HG02973 (cell line): ENCODE results near the gene KIAA1614.

Experiments used
- ATAC-seq: cut with Tn5 transposase; IDR thresholded peaks from one replicate; pipeline ENCODE4 v1.9.1; 2021; ENCODE audit warnings: moderate library complexity; ENCODE audit not compliant: unreplicated experiment

KIAA1614 gene

GRCh38 chr1:180912801-180913565 is at the start of gene KIAA1614:
TSS of gene KIAA1614 (plus strand) at chr1:180912897. CDS start at chr1:180913244, 347 bp downstream.
- no peak for ATAC-seq

- ATAC-seq, result no peak
Measured at GRCh38 chr1:180863158-180863775, 49.4 kb upstream of the KIAA1614 start.

- ATAC-seq, result peak; percentile 53
Measured at GRCh38 chr1:180881806-180882509, 30.7 kb upstream of the KIAA1614 start.

- no peak for ATAC-seq
Measured at GRCh38 chr1:180884588-180885300, 28.0 kb upstream of the KIAA1614 start.

GRCh38 chr1:180886338-180886737 is 26.4 kb upstream of the KIAA1614 start:
- ATAC-seq, result no peak

- ATAC-seq, result no peak
Measured at GRCh38 chr1:180887841-180888240, 24.9 kb upstream of the KIAA1614 start.

- peak; percentile 71 for ATAC-seq
Measured at GRCh38 chr1:180888870-180889269, 23.8 kb upstream of the KIAA1614 start.

- peak; percentile 15 for ATAC-seq
Measured at GRCh38 chr1:180889325-180889724, 23.4 kb upstream of the KIAA1614 start.

GRCh38 chr1:180892272-180892671 is 20.4 kb upstream of the KIAA1614 start:
- no peak for ATAC-seq

GRCh38 chr1:180892675-180893074 is 20.0 kb upstream of the KIAA1614 start:
- no peak for ATAC-seq

- no peak for ATAC-seq
Measured at GRCh38 chr1:180893614-180894013, 19.1 kb upstream of the KIAA1614 start.

GRCh38 chr1:180896161-180896560 is 16.5 kb upstream of the KIAA1614 start:
- ATAC-seq, result no peak

- ATAC-seq, result no peak
Measured at GRCh38 chr1:180898441-180899219, 14.1 kb upstream of the KIAA1614 start.

- no peak for ATAC-seq
Measured at GRCh38 chr1:180899262-180899661, 13.4 kb upstream of the KIAA1614 start.

- no peak for ATAC-seq
Measured at GRCh38 chr1:180901076-180901990, 11.4 kb upstream of the KIAA1614 start.

GRCh38 chr1:180902541-180902940 is 10.2 kb upstream of the KIAA1614 start:
- no peak for ATAC-seq

- no peak for ATAC-seq
Measured at GRCh38 chr1:180905927-180906326, 6.8 kb upstream of the KIAA1614 start.

- no peak for ATAC-seq
Measured at GRCh38 chr1:180906511-180906910, 6.2 kb upstream of the KIAA1614 start.

GRCh38 chr1:180907313-180908055 is 5.2 kb upstream of the KIAA1614 start:
- ATAC-seq, result no peak
